K562 (cell line): Measurements from ENCODE around the gene PEX3. TPM values are rescaled to one million over a fixed set of nuclear protein-coding genes. Genes with fewer than 3 reads are reported as not detected.
A peak's percentile ranks its signal among the peaks of the same experiment; 100 is the strongest.

Experiments
- BACH1 ChIP-seq: fragments of 200-800 bp; sonication (Bioruptor generic); IDR thresholded peaks from 2 replicates; pipeline ENCODE4 v1.6.1; 2016; ENCODE audit warnings: missing genetic modification characterization, missing compliant biosample characterization
- CREB3 ChIP-seq: fragments of 450-650 bp; conservative IDR thresholded peaks from 2 replicates; pipeline ENCODE4 v1.6.1; 2016; ENCODE audit warnings: missing genetic modification characterization, low read depth, mild to moderate bottlenecking, missing compliant biosample characterization, moderate library complexity
- NCOA2 ChIP-seq, 2 experiments: fragments of 450-650 bp; IDR thresholded peaks; 2 replicates each; pipeline ENCODE4 v1.6.1; 2018; ENCODE audit warnings: mild to moderate bottlenecking in 2 of 2, moderate library complexity in 1 of 2; ENCODE audit not compliant: partially characterized antibody in 2 of 2
- POU5F1 ChIP-seq: fragments of 150-350 bp; IDR thresholded peaks from 2 replicates; pipeline ENCODE4 v1.6.1; 2014; ENCODE audit warnings: borderline replicate concordance, low read length, low read depth, mild to moderate bottlenecking; ENCODE audit not compliant: partially characterized antibody
- TGIF2 ChIP-seq: sonication (generic); formaldehyde crosslinking; IDR thresholded peaks from 2 replicates; pipeline ENCODE4 v1.8.1; 2022; ENCODE audit warnings: mild to moderate bottlenecking, missing genetic modification reagents, moderate library complexity
- ZEB2 ChIP-seq: fragments of 450-650 bp; IDR thresholded peaks from 2 replicates; pipeline ENCODE4 v1.6.1; 2016
- ZNF175 ChIP-seq: fragments of 200-800 bp; sonication (Bioruptor generic); IDR thresholded peaks from 2 replicates; pipeline ENCODE4 v1.6.1; 2016; ENCODE audit warnings: low read depth, mild to moderate bottlenecking, missing genetic modification characterization, missing compliant biosample characterization
- ZNF507 ChIP-seq: conservative IDR thresholded peaks from 2 replicates; pipeline ENCODE4 v1.6.1; 2017; ENCODE audit warnings: missing genetic modification characterization, missing compliant biosample characterization
- ZNF695 ChIP-seq: fragments of 450-650 bp; formaldehyde crosslinking; IDR thresholded peaks from 2 replicates; pipeline ENCODE4 v1.4.0; 2020; ENCODE audit warnings: mild to moderate bottlenecking, moderate library complexity
- polyA plus RNA-seq, 8 experiments: library from polyadenylated mRNA; depleted of rRNA in 4 of 8; stranded (reverse) in 5 of 8; unstranded in 3 of 8; fragments of >200 nt; fragmentation: Nextera tagmentation in 2 of 8; fragmentation: Illumina TruSeq in 1 of 8; extraction: Ambion mirVana in 2 of 8; extraction: Trizol in 1 of 8; gene quantifications; 2 replicates each; pipeline versions ENCODE4 v1.2.1 to v1.2.3, GENCODE V29; 2011 to 2014; ENCODE audit warnings: inconsistent platforms in 1 of 8, missing spikeins in 1 of 8
- total RNA-seq, 7 experiments: library from RNA; depleted of rRNA in 6 of 7; stranded (reverse); fragments of >200 nt in 6 of 7; fragmentation: Illumina TruSeq in 2 of 7; extraction: Trizol in 2 of 7; gene quantifications; 2 replicates each; pipeline versions ENCODE4 v1.2.1 to v1.2.3, GENCODE V29; 2011 to 2021; ENCODE audit warnings: low replicate concordance in 1 of 7
- TF ChIP-seq, protein P1 (sequence below): fragments of 450-650 bp; IDR thresholded peaks from 2 replicates; pipeline ENCODE4 v1.6.1; 2016; ENCODE audit warnings: mild to moderate bottlenecking, moderate library complexity
- TF ChIP-seq, protein P2 (sequence below): fragments of 450-650 bp; IDR thresholded peaks from 2 replicates; pipeline ENCODE4 v1.6.1; 2017; ENCODE audit warnings: mild to moderate bottlenecking, moderate library complexity

Gene PEX3
- total and polyA plus RNA-seq, 9 of the 15 experiments (the other 6 are each of a cell fraction or from before 2014, with no cell fraction given) = 17.3 to 69.6 (median 32.7) TPM

DNA sequence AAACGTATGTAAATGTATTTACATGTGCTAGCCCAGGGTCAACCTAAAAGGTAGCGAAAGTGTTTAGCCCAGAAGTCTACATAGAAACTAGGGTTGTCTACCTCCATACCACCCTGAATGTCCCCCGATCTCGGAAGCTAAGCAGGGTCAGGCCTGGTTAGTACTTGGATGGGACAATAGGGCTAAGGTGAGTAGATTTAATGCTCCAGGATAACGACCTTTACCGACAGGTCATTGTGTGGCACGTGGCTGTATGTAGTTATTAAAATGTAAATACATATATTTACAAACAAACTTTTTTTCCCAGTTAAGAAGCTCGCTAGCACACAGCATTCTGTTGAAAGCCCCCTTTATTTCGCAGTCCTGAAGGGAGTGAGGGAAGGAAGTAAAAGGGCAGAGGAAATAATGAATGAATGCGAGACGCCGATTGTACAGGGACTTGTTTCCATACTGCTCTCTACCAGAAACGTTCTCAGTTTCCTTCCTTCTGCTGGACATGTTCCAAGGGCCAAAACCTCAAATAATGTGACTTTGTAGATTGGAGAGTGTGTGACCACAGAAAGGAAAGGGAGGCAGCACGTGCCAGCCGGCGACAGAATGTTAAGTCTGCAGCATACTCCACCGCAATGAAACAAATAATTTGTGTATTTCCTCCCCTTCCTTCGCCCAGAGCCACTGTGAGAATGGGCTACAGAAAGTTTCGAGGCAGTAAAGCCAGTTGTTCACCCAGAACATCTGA, 722 bp upstream of the PEX3 start (continued):
- TF ChIP-seq, protein P1, sequence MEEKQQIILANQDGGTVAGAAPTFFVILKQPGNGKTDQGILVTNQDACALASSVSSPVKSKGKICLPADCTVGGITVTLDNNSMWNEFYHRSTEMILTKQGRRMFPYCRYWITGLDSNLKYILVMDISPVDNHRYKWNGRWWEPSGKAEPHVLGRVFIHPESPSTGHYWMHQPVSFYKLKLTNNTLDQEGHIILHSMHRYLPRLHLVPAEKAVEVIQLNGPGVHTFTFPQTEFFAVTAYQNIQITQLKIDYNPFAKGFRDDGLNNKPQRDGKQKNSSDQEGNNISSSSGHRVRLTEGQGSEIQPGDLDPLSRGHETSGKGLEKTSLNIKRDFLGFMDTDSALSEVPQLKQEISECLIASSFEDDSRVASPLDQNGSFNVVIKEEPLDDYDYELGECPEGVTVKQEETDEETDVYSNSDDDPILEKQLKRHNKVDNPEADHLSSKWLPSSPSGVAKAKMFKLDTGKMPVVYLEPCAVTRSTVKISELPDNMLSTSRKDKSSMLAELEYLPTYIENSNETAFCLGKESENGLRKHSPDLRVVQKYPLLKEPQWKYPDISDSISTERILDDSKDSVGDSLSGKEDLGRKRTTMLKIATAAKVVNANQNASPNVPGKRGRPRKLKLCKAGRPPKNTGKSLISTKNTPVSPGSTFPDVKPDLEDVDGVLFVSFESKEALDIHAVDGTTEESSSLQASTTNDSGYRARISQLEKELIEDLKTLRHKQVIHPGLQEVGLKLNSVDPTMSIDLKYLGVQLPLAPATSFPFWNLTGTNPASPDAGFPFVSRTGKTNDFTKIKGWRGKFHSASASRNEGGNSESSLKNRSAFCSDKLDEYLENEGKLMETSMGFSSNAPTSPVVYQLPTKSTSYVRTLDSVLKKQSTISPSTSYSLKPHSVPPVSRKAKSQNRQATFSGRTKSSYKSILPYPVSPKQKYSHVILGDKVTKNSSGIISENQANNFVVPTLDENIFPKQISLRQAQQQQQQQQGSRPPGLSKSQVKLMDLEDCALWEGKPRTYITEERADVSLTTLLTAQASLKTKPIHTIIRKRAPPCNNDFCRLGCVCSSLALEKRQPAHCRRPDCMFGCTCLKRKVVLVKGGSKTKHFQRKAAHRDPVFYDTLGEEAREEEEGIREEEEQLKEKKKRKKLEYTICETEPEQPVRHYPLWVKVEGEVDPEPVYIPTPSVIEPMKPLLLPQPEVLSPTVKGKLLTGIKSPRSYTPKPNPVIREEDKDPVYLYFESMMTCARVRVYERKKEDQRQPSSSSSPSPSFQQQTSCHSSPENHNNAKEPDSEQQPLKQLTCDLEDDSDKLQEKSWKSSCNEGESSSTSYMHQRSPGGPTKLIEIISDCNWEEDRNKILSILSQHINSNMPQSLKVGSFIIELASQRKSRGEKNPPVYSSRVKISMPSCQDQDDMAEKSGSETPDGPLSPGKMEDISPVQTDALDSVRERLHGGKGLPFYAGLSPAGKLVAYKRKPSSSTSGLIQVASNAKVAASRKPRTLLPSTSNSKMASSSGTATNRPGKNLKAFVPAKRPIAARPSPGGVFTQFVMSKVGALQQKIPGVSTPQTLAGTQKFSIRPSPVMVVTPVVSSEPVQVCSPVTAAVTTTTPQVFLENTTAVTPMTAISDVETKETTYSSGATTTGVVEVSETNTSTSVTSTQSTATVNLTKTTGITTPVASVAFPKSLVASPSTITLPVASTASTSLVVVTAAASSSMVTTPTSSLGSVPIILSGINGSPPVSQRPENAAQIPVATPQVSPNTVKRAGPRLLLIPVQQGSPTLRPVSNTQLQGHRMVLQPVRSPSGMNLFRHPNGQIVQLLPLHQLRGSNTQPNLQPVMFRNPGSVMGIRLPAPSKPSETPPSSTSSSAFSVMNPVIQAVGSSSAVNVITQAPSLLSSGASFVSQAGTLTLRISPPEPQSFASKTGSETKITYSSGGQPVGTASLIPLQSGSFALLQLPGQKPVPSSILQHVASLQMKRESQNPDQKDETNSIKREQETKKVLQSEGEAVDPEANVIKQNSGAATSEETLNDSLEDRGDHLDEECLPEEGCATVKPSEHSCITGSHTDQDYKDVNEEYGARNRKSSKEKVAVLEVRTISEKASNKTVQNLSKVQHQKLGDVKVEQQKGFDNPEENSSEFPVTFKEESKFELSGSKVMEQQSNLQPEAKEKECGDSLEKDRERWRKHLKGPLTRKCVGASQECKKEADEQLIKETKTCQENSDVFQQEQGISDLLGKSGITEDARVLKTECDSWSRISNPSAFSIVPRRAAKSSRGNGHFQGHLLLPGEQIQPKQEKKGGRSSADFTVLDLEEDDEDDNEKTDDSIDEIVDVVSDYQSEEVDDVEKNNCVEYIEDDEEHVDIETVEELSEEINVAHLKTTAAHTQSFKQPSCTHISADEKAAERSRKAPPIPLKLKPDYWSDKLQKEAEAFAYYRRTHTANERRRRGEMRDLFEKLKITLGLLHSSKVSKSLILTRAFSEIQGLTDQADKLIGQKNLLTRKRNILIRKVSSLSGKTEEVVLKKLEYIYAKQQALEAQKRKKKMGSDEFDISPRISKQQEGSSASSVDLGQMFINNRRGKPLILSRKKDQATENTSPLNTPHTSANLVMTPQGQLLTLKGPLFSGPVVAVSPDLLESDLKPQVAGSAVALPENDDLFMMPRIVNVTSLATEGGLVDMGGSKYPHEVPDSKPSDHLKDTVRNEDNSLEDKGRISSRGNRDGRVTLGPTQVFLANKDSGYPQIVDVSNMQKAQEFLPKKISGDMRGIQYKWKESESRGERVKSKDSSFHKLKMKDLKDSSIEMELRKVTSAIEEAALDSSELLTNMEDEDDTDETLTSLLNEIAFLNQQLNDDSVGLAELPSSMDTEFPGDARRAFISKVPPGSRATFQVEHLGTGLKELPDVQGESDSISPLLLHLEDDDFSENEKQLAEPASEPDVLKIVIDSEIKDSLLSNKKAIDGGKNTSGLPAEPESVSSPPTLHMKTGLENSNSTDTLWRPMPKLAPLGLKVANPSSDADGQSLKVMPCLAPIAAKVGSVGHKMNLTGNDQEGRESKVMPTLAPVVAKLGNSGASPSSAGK = peak; percentile 69
- TF ChIP-seq, protein P2, sequence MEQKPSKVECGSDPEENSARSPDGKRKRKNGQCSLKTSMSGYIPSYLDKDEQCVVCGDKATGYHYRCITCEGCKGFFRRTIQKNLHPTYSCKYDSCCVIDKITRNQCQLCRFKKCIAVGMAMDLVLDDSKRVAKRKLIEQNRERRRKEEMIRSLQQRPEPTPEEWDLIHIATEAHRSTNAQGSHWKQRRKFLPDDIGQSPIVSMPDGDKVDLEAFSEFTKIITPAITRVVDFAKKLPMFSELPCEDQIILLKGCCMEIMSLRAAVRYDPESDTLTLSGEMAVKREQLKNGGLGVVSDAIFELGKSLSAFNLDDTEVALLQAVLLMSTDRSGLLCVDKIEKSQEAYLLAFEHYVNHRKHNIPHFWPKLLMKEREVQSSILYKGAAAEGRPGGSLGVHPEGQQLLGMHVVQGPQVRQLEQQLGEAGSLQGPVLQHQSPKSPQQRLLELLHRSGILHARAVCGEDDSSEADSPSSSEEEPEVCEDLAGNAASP = no peak
- 0 out of 2 replicates have a peak, but pooled peaks have one; percentile 19 for TF ChIP-seq ZNF175
- TF ChIP-seq POU5F1 = no peak
- no peak for TF ChIP-seq NCOA2 (IDR thresholded peaks at IDR 0.05; ENCODE audit: partially characterized antibody in 2 of 2)
- TF ChIP-seq ZNF507 (tag) = no peak
- 0 out of 2 replicates have a peak, but pooled peaks have one; percentile 16 for TF ChIP-seq BACH1 (tag)
- no peak for TF ChIP-seq CREB3 (tag)
- TF ChIP-seq TGIF2 (CRISPR knock-in tag) = no peak
- TF ChIP-seq ZEB2 = 0 out of 2 replicates have a peak, but pooled peaks have one; percentile 16
- no peak for TF ChIP-seq ZNF695 (CRISPR knock-in tag)
